ENCODE measurements around the gene BTBD6.

BTBD6 gene

DNA sequence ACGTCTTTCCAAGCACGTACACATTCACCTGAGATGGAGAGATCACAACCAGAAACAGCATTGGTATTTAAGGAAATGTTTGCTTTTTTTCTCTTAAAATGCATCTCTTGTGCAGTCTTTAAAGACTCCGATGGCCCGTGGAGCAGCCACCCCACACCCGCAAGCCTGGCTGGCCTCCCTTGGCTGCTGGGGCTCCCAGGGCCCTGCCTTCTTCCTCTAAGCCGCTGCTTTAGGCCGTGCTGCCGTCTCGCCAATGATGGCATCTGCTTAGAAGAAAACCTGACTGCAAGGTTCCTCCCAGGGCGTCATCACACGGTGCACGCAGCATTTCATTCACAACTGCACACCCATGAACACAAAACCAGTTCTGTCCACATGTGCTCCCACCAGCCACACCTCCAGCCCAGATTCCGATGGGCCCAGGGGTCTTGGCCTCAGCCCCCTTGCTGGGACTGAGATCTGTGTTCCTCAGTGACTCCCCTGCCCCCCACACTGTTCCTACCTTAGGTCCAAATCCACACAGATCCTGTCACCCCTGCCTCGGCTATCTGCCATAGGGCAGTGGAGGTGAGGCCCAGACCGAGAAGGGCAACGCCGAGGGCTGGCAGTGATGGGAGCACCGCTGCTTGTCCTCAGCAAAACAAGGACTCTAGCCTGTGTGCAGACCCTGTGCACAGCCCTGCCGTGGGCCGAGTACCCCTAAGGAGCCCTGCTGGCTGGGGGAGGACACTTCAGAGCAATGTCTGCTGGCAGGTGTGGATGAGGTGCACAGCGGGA is 4.4 kb downstream of the BTBD6 start:
- DNase-seq (ENCODE audit: low read depth): no peak
- in situ Hi-C loops (cut with HindIII; ENCODE audit: low sequenced_read_pairs): no loop called here
- H3K4me3 ChIP-seq (ENCODE audit: low read depth, low read length): no peak overlapping the region
- TF ChIP-seq, protein P1, sequence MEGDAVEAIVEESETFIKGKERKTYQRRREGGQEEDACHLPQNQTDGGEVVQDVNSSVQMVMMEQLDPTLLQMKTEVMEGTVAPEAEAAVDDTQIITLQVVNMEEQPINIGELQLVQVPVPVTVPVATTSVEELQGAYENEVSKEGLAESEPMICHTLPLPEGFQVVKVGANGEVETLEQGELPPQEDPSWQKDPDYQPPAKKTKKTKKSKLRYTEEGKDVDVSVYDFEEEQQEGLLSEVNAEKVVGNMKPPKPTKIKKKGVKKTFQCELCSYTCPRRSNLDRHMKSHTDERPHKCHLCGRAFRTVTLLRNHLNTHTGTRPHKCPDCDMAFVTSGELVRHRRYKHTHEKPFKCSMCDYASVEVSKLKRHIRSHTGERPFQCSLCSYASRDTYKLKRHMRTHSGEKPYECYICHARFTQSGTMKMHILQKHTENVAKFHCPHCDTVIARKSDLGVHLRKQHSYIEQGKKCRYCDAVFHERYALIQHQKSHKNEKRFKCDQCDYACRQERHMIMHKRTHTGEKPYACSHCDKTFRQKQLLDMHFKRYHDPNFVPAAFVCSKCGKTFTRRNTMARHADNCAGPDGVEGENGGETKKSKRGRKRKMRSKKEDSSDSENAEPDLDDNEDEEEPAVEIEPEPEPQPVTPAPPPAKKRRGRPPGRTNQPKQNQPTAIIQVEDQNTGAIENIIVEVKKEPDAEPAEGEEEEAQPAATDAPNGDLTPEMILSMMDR (IDR thresholded peaks at IDR 0.05; ENCODE audit: low read depth, low read length, missing control alignments): no peak

DNA sequence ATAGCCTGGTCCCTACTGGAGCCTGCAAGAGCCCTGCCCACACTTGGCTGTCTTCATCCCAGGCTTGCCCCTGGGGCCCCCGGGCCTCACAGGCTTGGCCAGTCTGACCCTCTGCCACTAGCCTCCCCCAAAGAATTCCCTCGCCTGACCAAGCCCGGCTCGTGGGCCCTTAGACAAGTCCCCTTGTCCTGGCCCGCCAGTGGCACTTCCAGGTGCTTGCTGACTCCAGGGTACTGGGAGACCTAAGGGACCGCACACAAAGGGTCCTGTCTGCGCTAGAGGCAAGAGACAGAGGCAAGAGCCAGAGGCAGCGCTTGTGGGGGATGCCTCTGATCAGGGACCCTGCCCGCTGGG is 5.0 kb downstream of the BTBD6 start:
- DNase-seq (ENCODE audit: low read depth): no peak
- in situ Hi-C loops (cut with HindIII; ENCODE audit: low sequenced_read_pairs): no loop called here
- H3K4me3 ChIP-seq (ENCODE audit: low read depth, low read length): no peak overlapping the region
- TF ChIP-seq, protein P1 (IDR thresholded peaks at IDR 0.05; ENCODE audit: low read depth, low read length, missing control alignments): no peak

DNA sequence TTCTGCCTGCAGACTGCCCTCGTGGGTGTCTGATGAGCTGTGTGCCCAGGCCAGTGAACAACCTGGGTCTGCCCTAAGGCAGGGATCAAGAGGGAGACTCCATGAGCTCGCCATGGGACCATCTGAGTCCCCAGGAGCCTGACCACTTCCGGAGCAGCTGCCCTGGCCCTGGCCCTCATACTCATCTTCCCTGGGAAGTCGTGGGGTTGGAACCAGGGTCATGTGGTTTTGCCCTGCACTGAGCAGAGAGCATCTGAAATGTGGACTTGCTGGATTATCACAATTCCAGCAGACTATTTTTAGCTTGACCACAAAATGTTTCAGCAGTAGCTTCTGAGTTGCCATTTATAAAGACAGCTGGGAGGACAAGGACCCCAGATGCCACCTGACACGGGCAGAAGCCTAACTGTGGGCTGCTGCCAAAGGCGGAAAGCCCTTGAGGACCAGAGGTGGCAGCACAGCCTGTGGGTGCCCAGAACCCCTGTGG is 6.7 kb downstream of the BTBD6 start:
- TF ChIP-seq, protein P1 (IDR thresholded peaks at IDR 0.05; ENCODE audit: low read depth, low read length, missing control alignments): no peak
- in situ Hi-C loops (cut with HindIII; ENCODE audit: low sequenced_read_pairs): no loop called here
- H3K4me3 ChIP-seq (ENCODE audit: low read depth, low read length): no peak overlapping the region
- no peak for DNase-seq (ENCODE audit: low read depth)

DNA sequence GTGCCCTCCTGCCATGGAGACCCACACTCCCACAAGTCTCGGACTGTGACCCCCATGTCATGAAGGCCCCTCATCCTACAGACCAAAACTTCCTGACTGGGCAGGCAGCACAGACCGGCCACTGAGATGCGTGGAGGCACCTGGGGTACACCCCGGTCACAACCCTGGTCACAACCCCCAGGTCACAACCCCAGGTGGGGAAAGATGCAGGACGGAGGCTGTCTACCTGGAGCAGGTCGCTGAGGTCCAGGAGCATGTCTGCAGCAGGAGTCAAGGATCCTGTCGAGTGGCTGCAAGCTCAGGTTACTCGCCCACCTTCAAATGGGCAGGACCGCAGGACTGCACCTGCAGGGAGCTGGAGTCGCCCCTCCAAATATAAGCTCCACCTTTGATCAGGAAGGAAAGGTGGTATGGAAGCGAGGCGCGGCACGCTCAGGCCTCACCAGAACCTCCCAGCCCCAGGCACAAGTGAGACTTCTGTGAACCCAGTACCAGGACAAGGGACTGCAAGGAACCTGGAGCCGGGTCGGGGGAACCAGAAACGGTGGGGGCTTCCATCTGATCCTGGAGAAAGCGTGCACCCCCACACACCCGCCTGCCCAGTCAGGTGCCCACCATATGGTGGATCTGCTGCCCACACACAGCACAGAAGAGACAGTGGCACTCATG is 8.1 kb downstream of the BTBD6 start:
- no peak overlapping the region for H3K4me3 ChIP-seq (ENCODE audit: low read depth, low read length)
- no peak for DNase-seq (ENCODE audit: low read depth)
- TF ChIP-seq, protein P1 (IDR thresholded peaks at IDR 0.05; ENCODE audit: low read depth, low read length, missing control alignments): no peak
- in situ Hi-C loops (cut with HindIII; ENCODE audit: low sequenced_read_pairs): no loop called here

DNA sequence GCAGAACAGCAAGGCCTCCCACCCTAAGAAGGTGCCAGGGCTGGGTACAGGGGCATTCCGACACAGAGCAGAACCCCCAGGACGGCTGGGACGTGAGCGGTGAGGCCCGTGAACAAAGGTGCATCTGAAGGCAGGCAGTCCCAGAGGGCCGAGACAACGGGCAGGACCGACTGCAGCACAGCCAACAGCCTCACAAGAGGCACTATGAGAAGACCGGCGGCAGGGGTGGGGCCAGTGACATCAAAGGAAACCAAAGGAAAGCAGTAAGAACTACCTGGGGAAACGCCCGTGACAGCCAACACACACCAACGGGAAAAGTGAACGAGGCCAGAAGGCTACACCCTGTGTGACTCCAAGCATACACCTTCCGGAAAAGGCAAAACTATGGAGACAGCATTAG is 9.1 kb downstream of the BTBD6 start:
- H3K4me3 ChIP-seq (ENCODE audit: low read depth, low read length): no peak overlapping the region
- in situ Hi-C loops (cut with HindIII; ENCODE audit: low sequenced_read_pairs): no loop called here
- TF ChIP-seq, protein P1 (IDR thresholded peaks at IDR 0.05; ENCODE audit: low read depth, low read length, missing control alignments): no peak
- DNase-seq (ENCODE audit: low read depth): no peak

DNA sequence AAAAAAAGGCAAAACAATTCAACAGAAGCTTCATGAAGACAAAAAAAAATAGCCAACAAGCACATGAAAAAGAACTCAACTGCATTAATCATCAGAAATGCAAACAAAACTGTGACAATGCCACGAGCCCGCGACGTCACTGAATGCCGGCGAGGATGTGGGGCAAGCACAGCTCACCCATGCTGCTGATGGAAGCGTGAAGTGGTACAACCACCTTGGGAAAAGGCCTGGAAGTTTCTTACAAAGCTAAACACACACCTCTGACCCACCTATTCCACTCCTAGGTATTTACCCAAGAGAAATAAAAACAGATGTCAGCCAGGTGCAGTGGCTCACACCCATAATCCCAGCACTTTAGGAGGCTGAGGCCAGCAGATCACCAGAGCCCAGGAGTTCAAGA is 10.5 kb downstream of the BTBD6 start:
- TF ChIP-seq, protein P1 (IDR thresholded peaks at IDR 0.05; ENCODE audit: low read depth, low read length, missing control alignments): no peak
- no peak for DNase-seq (ENCODE audit: low read depth)
- no peak overlapping the region for H3K4me3 ChIP-seq (ENCODE audit: low read depth, low read length)
- in situ Hi-C loops (cut with HindIII; ENCODE audit: low sequenced_read_pairs): no loop called here
